Measurements from ENCODE around the gene TAOK1. TPM values are rescaled to one million over a fixed set of nuclear protein-coding genes. Genes with fewer than 3 reads are reported as not detected.
A peak's percentile ranks its signal among the peaks of the same experiment; 100 is the strongest.

The TAOK1 gene
- total and polyA plus RNA-seq, 2 of the 13 experiments (the other 11 are each of a cell fraction or from before 2014, with no cell fraction given): 14.1 to 23.0 TPM

- DNase-seq (ENCODE audit: low spot score) (no peak), FAIRE-seq (no peak), ATAC-seq (peak; percentile 3)
- in situ Hi-C loops (cut with HindIII; ENCODE audit: extremely low pct_ligation_motif_present, low pct_unique_long_range_greater_than_20kb): no loop called here
- Histone ChIP-seq H3K4me3 (replicated peaks in 1 of 3; ENCODE audit: insufficient read depth in 1 of 3, low read depth in 2 of 3, low read length in 3 of 3) (peak overlapping the region; percentile 72 to 94 (median 84)), H3K79me2 (ENCODE audit: insufficient read depth, low read length) (no peaks in the 10 kb centered on the region), H3K27ac (ENCODE audit: extremely low read length, insufficient read depth, low read length) (peak overlapping the region; percentile 86), H2AFZ (ENCODE audit: low read length) (no peak overlapping the region), H3K9ac (ENCODE audit: insufficient read depth, low read depth, low read length) (peak overlapping the region; percentile 41), H3K4me2 (ENCODE audit: low read depth, low read length) (peak overlapping the region; percentile 84), H4K20me1 (ENCODE audit: insufficient read depth, low read length) (0 out of 2 replicates have a peak, but pooled peaks cover 3% of the 10 kb centered on the region), H3K27me3 (ENCODE audit: control insufficient read depth in 1 of 2, insufficient read depth in 2 of 2, low read length in 2 of 2) (no peaks in the 10 kb centered on the region), H3K36me3 (replicated peaks in 1 of 2; ENCODE audit: control insufficient read depth in 1 of 2, insufficient read depth in 2 of 2, low read length in 2 of 2) (no peaks in the 10 kb centered on the region), H3K9me3 (ENCODE audit: low read length) (no peaks in the 10 kb centered on the region), H3K4me1 (ENCODE audit: insufficient read depth, low read length) (peaks cover 29% of the 10 kb centered on the region)
- ChIA-PET CTCF (ENCODE audit: low intra/inter-chr PET ratio, low total read pairs) (no interaction called here), POLR2A (interaction anchor here (0.8 to 3.1 kb wide), 6 partner anchors 7 to 273 kb away, joined by 3 to 24 read pairs (median 10); partner anchors contain the start of gene NUFIP2)
- no peak for TF ChIP-seq ZNF788 (CRISPR knock-in tag; IDR thresholded peaks at IDR 0.05; ENCODE audit: borderline replicate concordance)
- no peak for TF ChIP-seq HBP1 (CRISPR knock-in tag; IDR thresholded peaks at IDR 0.05; ENCODE audit: low read depth)
- 0 out of 2 replicates have a peak, but pooled peaks have one; percentile 8 for TF ChIP-seq ZNF263 (CRISPR knock-in tag; IDR thresholded peaks at IDR 0.05)
- TF ChIP-seq PAX8 (CRISPR knock-in tag; IDR thresholded peaks at IDR 0.05; ENCODE audit: borderline replicate concordance): 0 out of 2 replicates have a peak, but pooled peaks have one; percentile 26
- TF ChIP-seq HNRNPK (IDR thresholded peaks at IDR 0.05; ENCODE audit: low read depth, low read length, poor library complexity, severe bottlenecking): peak; percentile 12
- no peak for TF ChIP-seq SOX6 (IDR thresholded peaks at IDR 0.05)
- peak; percentile 4; the same call in 1 of the 2 replicates for TF ChIP-seq SOX6 (CRISPR knock-in tag; IDR thresholded peaks at IDR 0.05)
- 0% methylated on average over 5 of the region's 27 CpGs for WGBS (ENCODE audit: low lambda C conversion rate)
- no TSS peak for BruUV-seq (replicated peaks)
- intact Hi-C loops (cut with micrococcal nuclease; ENCODE audit: unreplicated experiment): loop anchor here (10.0 kb wide), 1 partner anchor 272 kb away; the partner anchor contains the start of gene NUFIP2
These were observed 177.1 kb downstream of the TAOK1 start for GRCh38 chr17:29567304-29567553.

Data from HepG2 (cell line).